Measurements from ENCODE around the gene PRR15.

Gene PRR15

GRCh38 chr7:29563590-29564495 is at the start of gene PRR15:
PRR15 (plus strand) TSS chr7:29563835; CDS start chr7:29566330, 2,495 bp downstream.
- Histone ChIP-seq H3K9ac (ENCODE audit: low read length) (no peak within 1 kb of the TSS), H2AFZ (ENCODE audit: low read length) (no peak within 1 kb of the TSS), H3K4me1 (ENCODE audit: insufficient read depth, low read length, severe bottlenecking) (no peaks in the 10 kb centered on the region), H3K27me3 (ENCODE audit: insufficient read depth, low read length) (no peaks in the 10 kb centered on the region; the same call in 1 of the 2 replicates), H3K4me3 (ENCODE audit: low read depth, low read length, poor library complexity, severe bottlenecking) (no peak within 1 kb of the TSS), H3K9me2 (ENCODE audit: low read depth, low read length) (no peaks in the 10 kb centered on the region), H3K9me3 (ENCODE audit: low read length) (no peaks in the 10 kb centered on the region), H3K79me2 (ENCODE audit: insufficient read depth, low read length) (no peaks in the 10 kb centered on the region), H3K4me2 (ENCODE audit: low read length) (no peak within 1 kb of the TSS), H3K36me3 (ENCODE audit: insufficient read depth, low read length) (no peaks in the 10 kb centered on the region), H3F3A (ENCODE audit: insufficient read depth, low read length) (no peaks in the 10 kb centered on the region), H4K20me1 (ENCODE audit: insufficient read depth, low read length) (0 out of 2 replicates have a peak, but pooled peaks cover 3% of the 10 kb centered on the region), H3K27ac (ENCODE audit: low read depth, low read length, poor library complexity, severe bottlenecking) (no peak within 1 kb of the TSS)
- TF ChIP-seq EZH2 (IDR thresholded peaks at IDR 0.05; ENCODE audit: borderline replicate concordance, low read length) (no peak), CTCF (IDR thresholded peaks at IDR 0.05; ENCODE audit: low read length) (no peak)

GRCh38 chr7:29516491-29516890 is 47.1 kb upstream of the PRR15 start:
- Histone ChIP-seq H3K9me2 (ENCODE audit: low read depth, low read length) (no peaks in the 10 kb centered on the region), H3K4me2 (ENCODE audit: low read length) (no peak overlapping the region), H3K4me1 (ENCODE audit: insufficient read depth, low read length, severe bottlenecking) (no peaks in the 10 kb centered on the region), H3K27ac (ENCODE audit: low read depth, low read length, poor library complexity, severe bottlenecking) (no peak overlapping the region), H3F3A (ENCODE audit: insufficient read depth, low read length) (no peaks in the 10 kb centered on the region), H3K9me3 (ENCODE audit: low read length) (no peaks in the 10 kb centered on the region), H3K4me3 (ENCODE audit: low read depth, low read length, poor library complexity, severe bottlenecking) (no peak overlapping the region), H4K20me1 (ENCODE audit: insufficient read depth, low read length) (no peaks in the 10 kb centered on the region), H3K9ac (ENCODE audit: low read length) (no peak overlapping the region), H2AFZ (ENCODE audit: low read length) (no peak overlapping the region), H3K27me3 (ENCODE audit: insufficient read depth, low read length) (no peaks in the 10 kb centered on the region), H3K79me2 (ENCODE audit: insufficient read depth, low read length) (no peaks in the 10 kb centered on the region), H3K36me3 (ENCODE audit: insufficient read depth, low read length) (no peaks in the 10 kb centered on the region)
- TF ChIP-seq CTCF (IDR thresholded peaks at IDR 0.05; ENCODE audit: low read length): no peak
- no peak for TF ChIP-seq EZH2 (IDR thresholded peaks at IDR 0.05; ENCODE audit: borderline replicate concordance, low read length)

- Histone ChIP-seq H3F3A (ENCODE audit: insufficient read depth, low read length) (no peaks in the 10 kb centered on the region), H3K27me3 (ENCODE audit: insufficient read depth, low read length) (no peaks in the 10 kb centered on the region), H3K9me3 (ENCODE audit: low read length) (no peaks in the 10 kb centered on the region), H3K4me1 (ENCODE audit: insufficient read depth, low read length, severe bottlenecking) (no peaks in the 10 kb centered on the region), H3K79me2 (ENCODE audit: insufficient read depth, low read length) (no peaks in the 10 kb centered on the region), H3K9me2 (ENCODE audit: low read depth, low read length) (no peaks in the 10 kb centered on the region), H3K36me3 (ENCODE audit: insufficient read depth, low read length) (no peaks in the 10 kb centered on the region), H3K27ac (ENCODE audit: low read depth, low read length, poor library complexity, severe bottlenecking) (no peak overlapping the region), H3K9ac (ENCODE audit: low read length) (no peak overlapping the region), H4K20me1 (ENCODE audit: insufficient read depth, low read length) (no peaks in the 10 kb centered on the region), H2AFZ (ENCODE audit: low read length) (no peak overlapping the region), H3K4me2 (ENCODE audit: low read length) (no peak overlapping the region), H3K4me3 (ENCODE audit: low read depth, low read length, poor library complexity, severe bottlenecking) (no peak overlapping the region)
- TF ChIP-seq CTCF (IDR thresholded peaks at IDR 0.05; ENCODE audit: low read length): no peak
- no peak for TF ChIP-seq EZH2 (IDR thresholded peaks at IDR 0.05; ENCODE audit: borderline replicate concordance, low read length)
Measured at GRCh38 chr7:29518616-29519015, 45.0 kb upstream of the PRR15 start.
